ENCODE results near the gene VAV2.

DNA sequence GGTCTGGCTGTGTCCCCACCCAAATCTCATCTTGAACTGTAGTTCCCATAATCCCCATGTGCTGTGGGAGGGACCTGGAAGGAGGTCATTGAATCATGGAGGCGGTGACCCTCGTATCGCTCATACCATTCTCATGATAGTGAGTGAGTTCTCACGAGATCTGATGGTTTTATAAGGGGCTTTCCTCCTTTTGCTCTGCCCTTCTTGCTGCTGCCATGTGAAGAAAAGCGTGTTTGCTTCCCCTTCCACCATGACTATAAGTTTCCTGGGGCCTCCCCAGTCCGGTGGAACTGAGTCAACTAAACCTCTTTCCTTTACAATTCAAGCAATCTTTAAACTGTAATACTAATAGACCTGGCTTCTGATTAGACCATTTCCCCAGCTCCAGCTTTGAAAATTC is 161.8 kb downstream of the VAV2 start:
- TF ChIP-seq, protein P1, sequence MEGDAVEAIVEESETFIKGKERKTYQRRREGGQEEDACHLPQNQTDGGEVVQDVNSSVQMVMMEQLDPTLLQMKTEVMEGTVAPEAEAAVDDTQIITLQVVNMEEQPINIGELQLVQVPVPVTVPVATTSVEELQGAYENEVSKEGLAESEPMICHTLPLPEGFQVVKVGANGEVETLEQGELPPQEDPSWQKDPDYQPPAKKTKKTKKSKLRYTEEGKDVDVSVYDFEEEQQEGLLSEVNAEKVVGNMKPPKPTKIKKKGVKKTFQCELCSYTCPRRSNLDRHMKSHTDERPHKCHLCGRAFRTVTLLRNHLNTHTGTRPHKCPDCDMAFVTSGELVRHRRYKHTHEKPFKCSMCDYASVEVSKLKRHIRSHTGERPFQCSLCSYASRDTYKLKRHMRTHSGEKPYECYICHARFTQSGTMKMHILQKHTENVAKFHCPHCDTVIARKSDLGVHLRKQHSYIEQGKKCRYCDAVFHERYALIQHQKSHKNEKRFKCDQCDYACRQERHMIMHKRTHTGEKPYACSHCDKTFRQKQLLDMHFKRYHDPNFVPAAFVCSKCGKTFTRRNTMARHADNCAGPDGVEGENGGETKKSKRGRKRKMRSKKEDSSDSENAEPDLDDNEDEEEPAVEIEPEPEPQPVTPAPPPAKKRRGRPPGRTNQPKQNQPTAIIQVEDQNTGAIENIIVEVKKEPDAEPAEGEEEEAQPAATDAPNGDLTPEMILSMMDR (IDR thresholded peaks at IDR 0.05), result no peak
- TF ChIP-seq CHD2 (IDR thresholded peaks at IDR 0.05; ENCODE audit: low read length, partially characterized antibody) (no peak), POLR2A (IDR thresholded peaks at IDR 0.05; ENCODE audit: low read length) (no peak), EP300 (IDR thresholded peaks at IDR 0.05) (no peak)

Data from A549 (cell line).